ENCODE measurements around the gene TBC1D12. TPM values are rescaled to one million over a fixed set of nuclear protein-coding genes. Genes with fewer than 3 reads are reported as not detected.

TBC1D12 gene
- total and polyA plus RNA-seq, 2 donors (not counting 3 experiments of a cell fraction or from before 2014, with no cell fraction given), result 2.9 to 7.3 TPM

- POLR2A ChIA-PET, result interaction anchor here (0.6 kb wide), 1 partner anchor 13 kb away, joined by 3 read pairs; no protein-coding TSS in a partner anchor
- H4K20me1 ChIP-seq (replicated peaks; ENCODE audit: control insufficient read depth, extremely low read depth, insufficient read depth, low read length), result no peaks in the 10 kb centered on the region
- TF ChIP-seq MYC (IDR thresholded peaks at IDR 0.05; ENCODE audit: low read depth, low read length) (no peak), CTCF (IDR thresholded peaks at IDR 0.05; ENCODE audit: extremely low read depth in 1 of 2, insufficient read depth in 1 of 2, low read depth in 1 of 2, low read length in 2 of 2) (no peak), FOS (IDR thresholded peaks at IDR 0.05; ENCODE audit: borderline replicate concordance, insufficient read depth, low read length) (no peak), POLR2A (IDR thresholded peaks at IDR 0.05; ENCODE audit: low read depth, low read length) (no peak), EZH2 (IDR thresholded peaks at IDR 0.05; ENCODE audit: borderline replicate concordance, low read depth, low read length, severe bottlenecking) (no peak), POLR2AphosphoS5 (IDR thresholded peaks at IDR 0.05; ENCODE audit: insufficient read depth, low read depth, low read length) (no peak), JUN (IDR thresholded peaks at IDR 0.05; ENCODE audit: borderline replicate concordance, insufficient read depth, insufficient read length, low read depth) (no peak), GATA2 (IDR thresholded peaks at IDR 0.05; ENCODE audit: insufficient read depth, insufficient read length, low read depth, low read length) (no peak), MAX (IDR thresholded peaks at IDR 0.05; ENCODE audit: insufficient read depth, insufficient read length) (no peak)
- intact Hi-C loops (cut with micrococcal nuclease), result no loop called here
- no peak overlapping the region for H3K9ac ChIP-seq (replicated peaks; ENCODE audit: extremely low read depth, insufficient read depth, low read length)
- no peaks in the 10 kb centered on the region for H3K79me2 ChIP-seq (ENCODE audit: control insufficient read depth, insufficient read depth, low read length)
- dilution Hi-C loops (cut with MboI; ENCODE audit: extremely low pct_ligation_motif_present, low sequenced_read_pairs), result no loop called here
- CTCF ChIA-PET, result interaction anchor here (1.2 to 1.6 kb wide), 2 partner anchors 13 to 80 kb away, joined by 3 to 6 read pairs; no protein-coding TSS in a partner anchor
- no peak overlapping the region for H3K27ac ChIP-seq (ENCODE audit: insufficient read depth, low read depth, low read length)
- no TSS peak for BruUV-seq (replicated peaks)
- no peak overlapping the region for H2AFZ ChIP-seq (ENCODE audit: low read depth, low read length)
- peaks cover 3% of the 10 kb centered on the region for H3K4me1 ChIP-seq (ENCODE audit: control insufficient read depth, extremely low read depth, insufficient read depth, low read length)
- DNase-seq (ENCODE audit: low read depth, low spot score), result no peak
- H3K36me3 ChIP-seq (ENCODE audit: control insufficient read depth in 2 of 2, extremely low read depth in 1 of 2, insufficient read depth in 2 of 2, low read length in 2 of 2), result no peaks in the 10 kb centered on the region
- H3K27me3 ChIP-seq (ENCODE audit: control insufficient read depth in 2 of 2, insufficient read depth in 2 of 2, low read length in 2 of 2), result no peaks in the 10 kb centered on the region
- H3K9me1 ChIP-seq (replicated peaks; ENCODE audit: control insufficient read depth, extremely low read depth, insufficient read depth, low read length), result no peaks in the 10 kb centered on the region
- FAIRE-seq, result no peak
- H3K4me2 ChIP-seq (ENCODE audit: insufficient read depth, low read length), result no peak overlapping the region
- no peak overlapping the region for H3K4me3 ChIP-seq (replicated peaks in 1 of 3; ENCODE audit: insufficient read depth in 1 of 3, low read depth in 1 of 3, low read length in 3 of 3)
- H3K9me3 ChIP-seq (replicated peaks; ENCODE audit: control insufficient read depth, insufficient read depth, low read length), result no peaks in the 10 kb centered on the region
Measured at GRCh38 chr10:94524146-94524545, 121.8 kb downstream of the TBC1D12 start.

Data from endothelial cell of umbilical vein (primary cell).